Gastroesophageal sphincter (tissue), 3 donors: Measurements from ENCODE around the gene ALG1.
"Not testable (repeated sequence)": the region's sequence is repeated elsewhere in the genome, so short reads cannot be mapped to it uniquely, and the experiment has no call there.

Experiments
- POLR2A ChIP-seq, 2 donors: fragments of 450-650 bp; IDR thresholded peaks; one replicate each; pipeline ENCODE4 v1.6.1; 2017; ENCODE audit warnings: antibody characterized with exemption in 2 of 2, mild to moderate bottlenecking in 2 of 2, moderate library complexity in 1 of 2
- TF ChIP-seq, protein P1 (sequence below), 4 experiments: fragments of 200-600 bp in 2 of 4; fragments of 450-650 bp in 2 of 4; sonication (generic) in 1 of 4; IDR thresholded peaks; one replicate each; pipeline ENCODE4 v1.5.1; 2017 to 2019; ENCODE audit warnings: antibody characterized with exemption in 4 of 4, mild to moderate bottlenecking in 2 of 4, moderate library complexity in 2 of 4

DNA sequence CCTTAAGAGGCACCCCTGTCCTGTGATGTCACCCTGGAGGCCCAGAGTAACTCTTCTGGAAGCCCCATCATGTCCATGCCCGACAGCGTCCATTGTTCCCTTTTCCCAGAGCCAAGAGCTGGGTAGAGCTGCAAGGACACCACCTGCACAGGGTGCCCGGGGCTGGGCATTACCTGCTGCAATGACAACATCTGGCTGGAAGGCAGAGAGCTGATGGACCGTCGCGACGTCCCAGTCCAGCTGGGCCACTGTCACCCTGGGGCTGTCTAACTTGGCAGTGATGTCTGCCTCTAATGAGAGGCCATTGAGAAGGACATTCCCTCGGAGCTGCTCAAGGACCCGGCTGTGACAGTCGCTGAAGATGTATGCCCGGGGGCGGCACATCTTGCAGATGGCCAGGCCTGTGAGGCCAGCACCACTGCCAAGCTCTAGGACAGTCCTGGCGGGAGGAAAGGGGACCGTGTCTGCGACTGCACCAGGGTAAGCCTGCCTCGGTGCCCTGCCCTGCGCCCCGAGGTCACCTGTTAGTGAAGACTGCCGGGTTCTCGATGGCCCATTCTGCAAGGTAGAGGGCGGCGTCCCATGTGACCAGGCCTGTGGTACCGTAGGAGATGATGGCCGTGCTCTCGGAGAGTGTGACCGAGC, 18.4 kb downstream of the ALG1 start:
- not testable (repeated sequence) for TF ChIP-seq POLR2A (IDR thresholded peaks at IDR 0.05)
- TF ChIP-seq, protein P1, sequence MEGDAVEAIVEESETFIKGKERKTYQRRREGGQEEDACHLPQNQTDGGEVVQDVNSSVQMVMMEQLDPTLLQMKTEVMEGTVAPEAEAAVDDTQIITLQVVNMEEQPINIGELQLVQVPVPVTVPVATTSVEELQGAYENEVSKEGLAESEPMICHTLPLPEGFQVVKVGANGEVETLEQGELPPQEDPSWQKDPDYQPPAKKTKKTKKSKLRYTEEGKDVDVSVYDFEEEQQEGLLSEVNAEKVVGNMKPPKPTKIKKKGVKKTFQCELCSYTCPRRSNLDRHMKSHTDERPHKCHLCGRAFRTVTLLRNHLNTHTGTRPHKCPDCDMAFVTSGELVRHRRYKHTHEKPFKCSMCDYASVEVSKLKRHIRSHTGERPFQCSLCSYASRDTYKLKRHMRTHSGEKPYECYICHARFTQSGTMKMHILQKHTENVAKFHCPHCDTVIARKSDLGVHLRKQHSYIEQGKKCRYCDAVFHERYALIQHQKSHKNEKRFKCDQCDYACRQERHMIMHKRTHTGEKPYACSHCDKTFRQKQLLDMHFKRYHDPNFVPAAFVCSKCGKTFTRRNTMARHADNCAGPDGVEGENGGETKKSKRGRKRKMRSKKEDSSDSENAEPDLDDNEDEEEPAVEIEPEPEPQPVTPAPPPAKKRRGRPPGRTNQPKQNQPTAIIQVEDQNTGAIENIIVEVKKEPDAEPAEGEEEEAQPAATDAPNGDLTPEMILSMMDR (IDR thresholded peaks at IDR 0.05): not testable (repeated sequence)
